T-helper 1 cell (primary cell): Measurements from ENCODE around the gene SERINC3.
"Not testable (repeated sequence)": the region's sequence is repeated elsewhere in the genome, so short reads cannot be mapped to it uniquely, and the experiment has no call there.

Experiments used
- DNase-seq, 5 donors: peaks; one replicate each; pipeline ENCODE4 v3.0.0-alpha.2; 2012 to 2020
- total RNA-seq, 4 donors: gene quantifications; one replicate each; lab custom pipeline; 2026; lab: John Stamatoyannopoulos, UW

The SERINC3 gene
- 103 to 159 (median 143) reads per million in 4 donors for total RNA-seq

DNA sequence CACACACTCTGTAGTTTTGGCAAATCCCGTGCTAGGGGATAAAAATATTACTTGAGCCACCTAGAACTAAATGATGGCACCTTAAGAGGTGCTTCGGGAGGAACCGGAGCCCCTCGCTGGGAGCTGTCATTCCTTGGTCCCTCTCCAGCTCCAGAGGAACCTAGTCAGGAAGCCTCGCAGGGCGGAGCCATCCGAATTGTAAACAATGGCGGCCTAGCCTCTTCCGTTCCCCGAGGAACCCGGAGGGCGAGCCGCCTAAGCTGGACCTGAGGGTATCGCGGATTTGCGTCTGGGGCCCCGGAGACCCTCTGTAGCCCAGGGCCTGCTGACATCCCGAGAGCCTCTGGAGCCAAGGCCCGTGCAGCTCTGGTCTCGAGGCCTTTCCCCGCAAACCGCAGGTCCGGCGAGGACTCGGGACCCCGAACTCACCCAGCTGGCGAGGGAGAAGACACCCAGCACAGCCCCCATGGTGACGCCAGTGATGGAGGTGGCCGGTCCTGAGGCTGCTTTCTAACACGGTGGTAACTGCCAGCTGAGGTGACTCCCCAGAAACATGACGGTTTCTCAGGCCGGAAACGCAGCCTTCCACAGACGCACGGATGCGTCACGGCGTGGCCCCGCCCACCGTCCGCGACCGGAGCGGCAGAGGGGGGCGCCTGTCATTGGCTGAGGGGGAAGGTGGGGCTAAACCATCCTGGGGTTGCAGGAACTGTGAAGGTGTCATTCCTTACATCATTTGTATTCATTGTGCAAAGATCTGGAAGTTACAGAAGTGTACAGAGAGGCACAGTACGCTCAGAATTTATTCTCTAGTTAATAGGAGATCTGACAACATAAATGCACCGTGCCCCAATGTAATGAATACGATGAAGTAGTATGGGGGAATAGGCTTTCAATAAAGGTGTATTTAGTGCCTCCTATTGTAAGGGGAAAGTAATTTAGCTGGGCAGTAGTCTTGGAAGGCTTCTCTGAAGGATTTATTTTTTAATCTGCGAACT, at the start of gene SERINC3:
Gene SERINC3 (minus strand): TSS at position 587 of the 998 bp plus-strand sequence. CDS start 119 bp downstream, at position 468.
- DNase-seq = peak; percentile 89 to 97 (median 95)

DNA sequence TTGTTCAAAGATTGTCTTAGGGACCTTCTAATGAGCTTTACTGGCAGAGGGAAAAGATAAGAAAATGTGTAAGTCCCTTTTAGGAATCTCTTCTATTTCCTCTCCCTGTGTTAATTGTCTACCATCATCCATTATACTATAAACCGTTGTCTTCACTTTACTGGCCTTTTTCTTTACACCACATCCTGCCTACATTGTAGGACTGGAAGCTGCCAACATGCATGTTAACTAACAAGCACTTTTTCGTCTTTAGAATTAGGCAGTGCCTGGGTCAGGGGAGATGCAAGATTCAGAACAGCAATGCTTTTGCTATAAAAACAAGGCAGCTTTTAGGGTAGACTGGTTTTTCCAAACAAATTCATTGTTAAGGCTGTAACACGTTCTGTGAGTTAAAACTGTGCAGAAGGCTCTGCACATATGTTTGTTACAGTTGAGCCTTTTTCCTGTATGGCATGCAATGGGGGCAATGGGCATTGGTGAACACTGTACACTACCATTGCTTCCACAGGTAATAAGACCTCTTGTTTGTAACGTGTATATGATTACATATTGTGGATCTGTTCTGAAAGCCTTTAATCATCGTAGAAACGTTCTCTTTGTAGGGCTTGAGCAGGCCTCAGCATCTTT, 49.6 kb upstream of the SERINC3 start:
- no peak for DNase-seq

DNA sequence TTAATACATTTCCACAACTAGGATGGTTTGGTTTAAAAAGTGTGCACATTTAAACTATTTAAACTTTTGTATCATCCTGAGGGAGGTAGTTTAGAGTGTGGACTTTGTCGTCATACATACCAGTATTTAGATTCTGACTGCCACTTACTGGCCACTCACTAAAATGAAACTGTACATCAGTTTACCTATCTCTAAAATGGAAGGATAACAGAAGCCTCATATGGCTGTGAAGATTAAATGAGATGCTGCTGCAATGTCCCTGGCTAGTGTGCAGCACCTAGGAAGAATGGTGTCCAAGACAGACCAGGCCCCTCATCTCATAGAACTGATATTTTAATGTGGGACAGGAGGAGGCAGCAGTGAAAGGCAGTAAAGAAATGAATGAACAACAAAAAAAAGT, 48.5 kb upstream of the SERINC3 start:
- DNase-seq = no peak

DNA sequence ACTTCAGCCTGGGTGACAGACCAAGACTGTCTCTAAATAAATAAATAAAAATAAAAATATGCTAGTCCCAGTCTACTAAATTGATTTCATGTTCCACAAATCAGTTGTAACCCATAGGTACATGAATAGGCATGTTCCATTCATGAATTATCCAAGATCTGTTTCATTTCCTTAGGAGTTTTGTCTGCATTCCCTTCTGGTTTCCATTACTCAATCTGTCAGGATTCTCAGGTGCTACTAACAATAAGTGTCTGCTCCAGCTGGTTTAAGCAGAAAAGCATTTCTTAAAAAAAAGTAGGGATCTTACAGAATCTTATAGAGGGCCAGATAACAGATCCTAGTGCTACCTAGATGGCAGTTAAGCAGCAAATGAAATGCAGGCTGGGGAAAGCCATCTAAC, 44.9 kb upstream of the SERINC3 start:
- DNase-seq = no peak

DNA sequence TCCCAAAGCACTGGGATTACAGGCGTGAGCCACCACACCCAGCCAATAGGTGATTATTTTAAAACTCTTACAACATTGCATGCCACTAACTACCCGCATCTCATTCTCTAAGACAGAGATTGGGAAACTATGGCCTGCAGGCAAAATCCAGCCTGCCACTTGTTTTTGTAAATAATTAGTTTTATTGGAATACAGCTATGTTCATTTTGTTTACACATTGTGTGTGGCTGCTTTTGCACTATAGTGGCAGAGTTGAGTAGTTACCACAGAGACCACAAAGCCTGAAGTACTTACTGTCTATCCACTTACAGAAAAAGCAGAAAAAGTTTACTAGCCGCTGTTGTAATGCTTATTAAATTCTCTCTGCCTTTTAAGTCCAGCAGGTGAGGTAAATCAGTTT, 44.1 kb upstream of the SERINC3 start:
- no peak for DNase-seq

DNA sequence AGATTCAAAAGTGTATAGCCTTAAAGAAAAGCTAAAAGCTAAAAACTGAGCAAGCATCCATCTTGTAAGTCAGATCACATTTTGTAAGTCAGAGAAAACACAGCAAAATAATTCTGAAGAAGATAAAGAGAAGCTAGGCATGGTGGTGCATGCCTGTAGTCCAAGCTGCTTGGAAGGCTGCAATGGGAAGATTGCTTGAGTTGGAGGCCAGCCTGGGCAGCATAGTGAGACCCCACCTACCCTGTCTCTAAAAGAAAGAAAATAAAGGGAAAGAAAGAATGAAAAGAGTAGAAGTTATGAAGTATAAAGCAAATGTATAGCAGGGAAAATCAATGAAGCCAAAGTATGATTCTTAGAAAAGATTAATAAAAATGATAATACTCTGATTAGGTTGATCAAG, 40.0 kb upstream of the SERINC3 start:
- DNase-seq = no peak

DNA sequence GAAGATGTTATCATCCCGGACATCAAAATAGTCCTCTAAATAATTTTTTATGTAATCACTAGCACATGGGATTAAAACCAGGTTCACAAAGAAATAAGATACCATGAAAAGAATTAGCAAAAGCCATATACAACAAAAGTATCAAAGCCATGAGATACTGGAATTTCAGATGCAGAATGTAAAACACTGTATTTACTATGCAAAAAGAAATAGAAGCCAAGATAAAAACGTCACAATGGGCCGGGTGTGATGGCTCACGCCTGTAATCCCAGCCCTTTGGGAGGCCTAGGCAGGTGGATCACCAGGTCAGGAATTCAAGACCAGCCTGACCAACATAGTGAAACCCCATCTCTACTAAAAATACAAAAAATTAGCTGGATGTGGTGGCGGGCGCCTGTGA, 38.9 kb upstream of the SERINC3 start:
- DNase-seq = not testable (repeated sequence)

DNA sequence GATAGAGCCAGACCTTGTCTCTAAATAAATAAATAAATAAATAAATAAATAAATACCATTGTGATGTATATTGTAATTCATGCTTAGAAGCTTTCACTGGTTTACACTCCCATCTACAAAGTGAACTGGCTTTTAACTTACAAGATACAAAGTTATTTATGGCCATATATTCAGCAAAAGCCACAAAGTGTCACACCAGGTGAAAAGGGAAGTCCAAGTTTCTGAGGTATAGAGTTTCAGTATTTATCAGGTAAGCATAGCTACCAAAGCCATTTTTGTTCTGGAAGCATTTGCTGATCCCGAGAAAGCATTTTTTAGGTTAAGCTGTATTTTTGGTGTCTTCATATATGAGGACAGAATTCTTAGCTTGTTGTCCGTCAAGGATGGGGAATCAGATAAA, 38.4 kb upstream of the SERINC3 start:
- DNase-seq = no peak

DNA sequence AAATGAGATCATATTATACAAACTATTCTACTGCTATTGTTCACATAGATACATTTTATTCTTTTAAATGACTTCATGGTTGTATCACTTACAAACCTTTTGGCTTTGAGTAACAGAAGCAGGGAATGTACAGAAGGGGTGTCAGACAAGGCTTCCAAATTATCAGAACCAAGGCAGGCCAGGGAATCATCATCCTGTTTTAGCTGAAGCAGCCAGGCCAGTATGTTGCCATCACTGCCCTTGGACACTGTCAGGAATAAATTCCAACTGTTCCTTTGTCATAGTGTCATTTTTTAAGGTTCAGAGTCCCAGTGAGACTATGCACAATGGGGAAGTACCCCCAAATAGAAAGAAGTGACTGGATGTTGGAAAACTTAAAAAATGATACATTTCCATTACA, 37.4 kb upstream of the SERINC3 start:
- no peak for DNase-seq

DNA sequence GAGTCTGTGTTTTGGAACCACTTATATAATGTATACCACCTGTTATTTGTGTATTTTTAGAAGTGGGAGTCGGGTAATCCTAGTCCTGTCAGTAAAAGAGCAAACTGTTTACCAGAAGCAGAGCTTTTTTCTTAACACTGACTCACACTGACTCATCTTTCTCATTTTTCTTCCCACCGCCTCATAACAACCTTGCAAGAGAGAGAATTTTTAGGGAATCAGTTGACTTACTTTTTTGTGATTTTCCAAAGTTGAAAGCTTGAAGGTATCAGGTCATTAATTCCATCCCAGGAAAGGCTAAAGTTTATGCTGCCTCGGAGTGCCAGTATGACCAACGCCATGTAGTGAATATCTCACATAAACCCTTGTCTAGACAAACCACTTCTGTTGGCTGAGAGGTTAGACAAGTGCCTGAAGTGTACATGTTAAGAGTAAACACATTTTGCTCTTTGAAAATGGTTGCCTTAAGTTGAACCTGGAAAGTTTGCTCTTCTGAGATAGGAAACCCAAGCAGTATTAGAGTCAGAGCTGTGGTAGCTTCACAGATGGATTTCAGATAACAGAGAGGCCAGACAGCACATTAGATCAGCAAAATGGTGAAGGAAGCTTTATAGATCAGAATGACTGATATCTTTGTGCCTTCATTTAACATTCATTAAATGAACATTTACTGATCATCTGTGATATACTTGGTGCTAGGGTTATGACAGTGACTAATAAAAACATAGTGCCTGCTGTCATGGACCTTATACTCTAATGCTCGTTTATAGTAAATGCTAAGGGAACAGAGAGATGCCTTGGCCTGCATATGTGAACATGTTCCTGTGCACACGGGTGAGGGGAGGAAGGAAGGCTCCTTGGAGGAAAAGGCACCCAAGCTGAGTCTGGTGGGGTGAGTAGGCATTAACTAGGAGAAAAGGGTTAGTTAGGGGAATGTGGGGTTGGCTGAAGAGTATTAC, 31.4 kb upstream of the SERINC3 start:
- DNase-seq = peak in 1 of 5 donors; percentile 3

DNA sequence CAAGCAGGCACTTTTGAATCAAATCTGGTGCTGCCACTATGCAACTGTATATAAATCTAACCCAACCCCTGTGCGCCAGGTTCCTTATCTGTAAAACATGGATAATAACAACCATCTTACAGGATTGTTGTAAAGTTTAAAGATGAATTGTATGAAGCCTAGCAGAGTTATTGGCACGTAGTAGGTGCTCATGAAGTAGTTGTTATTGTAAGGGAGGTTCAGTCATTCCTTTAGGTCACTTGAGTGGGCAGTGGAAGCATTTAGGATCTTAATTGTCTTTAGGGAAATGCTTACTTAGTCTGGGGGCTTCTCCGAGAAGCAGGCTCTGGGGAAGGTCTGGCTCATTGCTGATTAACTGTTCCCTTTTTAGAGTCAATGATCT, 30.7 kb upstream of the SERINC3 start:
- DNase-seq = no peak

DNA sequence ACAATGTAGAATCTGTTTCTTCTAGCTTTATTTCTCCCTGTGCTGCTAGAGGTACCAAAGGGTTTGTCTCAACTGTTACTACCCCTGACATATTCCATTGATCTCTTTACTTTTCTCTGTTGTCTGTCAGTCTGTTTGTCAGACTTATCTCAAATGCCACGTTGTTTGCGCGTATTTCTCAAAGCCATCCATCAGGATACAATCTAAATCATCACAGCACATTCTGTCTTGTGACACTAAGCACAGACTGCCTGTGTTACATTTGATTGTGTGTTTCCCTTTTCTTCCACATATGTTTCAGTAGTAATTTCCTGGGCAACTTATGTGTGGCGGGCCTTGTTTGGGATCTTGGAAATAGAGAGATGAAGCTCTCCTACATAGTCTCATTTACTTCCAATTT, 30.2 kb upstream of the SERINC3 start:
- no peak for DNase-seq

DNA sequence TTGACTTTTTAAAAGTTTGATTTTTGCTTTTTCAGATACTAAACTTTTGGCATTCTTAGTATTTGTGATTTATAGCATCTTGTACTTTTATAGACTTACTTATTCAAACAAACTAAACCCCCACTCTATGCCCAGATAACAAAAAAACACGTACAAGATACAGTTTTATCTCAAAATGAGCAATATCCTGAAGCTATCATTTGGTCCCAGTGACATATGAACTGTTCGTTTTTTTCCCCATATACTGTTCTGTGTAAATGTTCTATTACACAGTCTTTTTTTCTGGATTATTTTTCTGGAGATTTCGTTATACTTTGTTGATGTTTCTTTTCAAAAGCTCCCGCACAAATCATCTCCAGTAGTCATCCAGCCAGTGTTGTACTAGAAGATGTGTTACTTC, 27.3 kb upstream of the SERINC3 start:
- no peak for DNase-seq

DNA sequence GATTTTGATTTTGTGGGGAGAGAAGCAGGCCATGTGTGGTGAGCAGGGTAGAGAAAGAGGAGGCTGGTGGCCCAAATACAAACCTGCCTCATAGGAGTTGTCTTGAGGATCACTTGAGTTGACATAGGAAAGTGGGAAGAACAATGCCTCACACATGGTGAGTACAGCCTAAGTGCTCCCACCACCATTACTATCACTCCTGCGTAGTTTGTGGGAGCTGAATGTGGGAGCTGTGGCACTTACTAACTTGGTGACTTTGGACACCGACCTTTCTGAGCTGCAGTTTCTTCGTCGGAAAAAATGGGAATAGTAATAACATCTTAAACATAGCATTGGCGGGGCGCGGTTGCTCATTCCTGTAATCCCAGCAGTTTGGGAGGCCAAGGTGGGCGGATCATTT, 25.5 kb upstream of the SERINC3 start:
- DNase-seq = no peak

DNA sequence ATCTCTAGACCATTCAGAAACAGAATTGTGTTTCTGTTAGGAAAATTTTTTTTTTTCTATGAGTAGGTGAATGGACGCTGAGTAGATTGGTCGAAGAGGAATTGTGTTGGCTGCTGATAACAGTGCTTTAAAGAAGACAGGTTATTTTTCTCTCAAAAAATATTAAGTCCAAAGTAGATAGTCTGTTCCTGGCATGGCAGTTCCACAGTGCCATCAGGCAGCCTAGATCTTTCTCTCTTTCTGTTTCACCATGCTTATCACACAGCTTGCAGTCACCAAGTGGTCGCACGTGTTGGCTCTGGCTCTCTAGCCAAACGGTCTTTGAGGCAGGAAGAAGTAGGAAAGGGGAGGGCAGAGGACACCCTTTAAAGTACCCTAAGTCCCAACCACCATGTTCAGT, 22.4 kb upstream of the SERINC3 start:
- no peak for DNase-seq

DNA sequence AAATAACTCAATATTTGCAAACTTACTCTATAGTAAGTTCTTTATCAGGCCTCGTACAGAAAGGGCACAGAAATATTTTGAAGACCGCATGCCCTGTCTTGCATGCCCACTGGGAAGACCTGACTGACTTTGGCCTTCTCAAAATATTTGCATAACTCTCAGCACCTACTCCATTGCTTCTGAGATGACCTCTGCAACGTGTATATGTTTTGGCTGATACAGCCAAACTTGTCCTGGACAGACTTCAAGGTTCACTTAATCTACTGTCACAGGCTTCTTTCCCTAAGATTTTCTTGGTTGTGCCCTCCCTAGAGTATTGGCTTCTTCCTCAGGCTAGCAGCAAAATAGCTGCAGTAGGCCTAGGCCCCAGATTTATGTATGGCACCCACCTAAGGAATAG, 21.5 kb upstream of the SERINC3 start:
- DNase-seq = no peak

DNA sequence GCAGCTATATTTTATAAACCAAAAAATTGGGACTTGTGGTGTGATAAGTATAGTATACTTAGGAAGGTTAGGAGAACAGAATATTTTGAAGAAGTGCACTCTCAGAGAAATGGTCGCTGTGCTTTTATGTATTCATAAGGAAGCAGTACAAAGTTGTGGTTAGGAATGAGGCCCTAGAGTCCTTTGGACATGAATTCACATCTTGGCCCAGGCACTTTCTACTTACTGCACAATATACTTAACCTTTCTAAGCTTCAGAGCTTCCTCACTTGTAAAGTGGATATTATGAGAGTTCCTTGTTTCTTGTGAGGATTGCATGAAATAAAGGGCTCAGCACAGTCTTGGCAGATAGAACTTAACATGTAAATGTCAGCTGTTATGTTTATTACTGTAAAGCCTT, 21.0 kb upstream of the SERINC3 start:
- no peak for DNase-seq

DNA sequence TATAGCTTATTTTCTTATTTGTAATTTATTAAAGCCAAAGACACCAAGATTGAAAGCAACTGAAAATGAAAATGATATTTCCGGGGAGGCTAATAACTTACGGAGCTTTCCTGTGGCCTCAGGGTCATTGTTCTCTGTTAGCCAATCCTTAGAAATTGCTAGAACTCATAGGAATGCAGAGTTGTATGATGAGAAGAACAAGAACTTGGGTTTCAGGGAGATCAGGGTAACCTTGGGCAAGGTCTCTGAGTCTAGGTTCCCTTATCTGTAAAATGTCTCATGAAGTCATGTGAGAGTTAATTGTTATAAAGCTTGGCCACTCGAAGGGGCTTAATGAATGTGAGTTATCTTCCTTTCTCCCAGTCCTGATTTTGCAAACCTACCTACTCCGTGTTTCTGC, 20.1 kb upstream of the SERINC3 start:
- DNase-seq = no peak

DNA sequence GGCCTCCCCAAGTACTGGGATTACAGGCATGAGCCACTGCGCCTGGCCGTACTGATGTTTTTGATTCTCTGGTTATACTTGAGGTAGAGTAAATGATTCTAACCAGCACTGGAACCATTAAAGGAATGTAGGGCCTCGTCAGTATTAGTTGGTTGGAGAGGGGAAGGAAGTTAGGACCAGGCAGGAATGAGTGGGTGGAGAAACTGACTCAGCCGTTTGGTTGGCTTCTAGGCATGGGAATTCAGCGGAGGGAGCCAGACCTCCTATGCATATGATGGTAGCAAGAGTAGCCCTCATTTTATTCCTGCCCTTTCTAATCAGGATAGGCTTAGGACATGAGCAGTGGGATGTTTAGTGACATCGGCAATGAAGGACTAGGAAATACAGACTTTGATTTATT, 19.0 kb upstream of the SERINC3 start:
- DNase-seq = no peak

DNA sequence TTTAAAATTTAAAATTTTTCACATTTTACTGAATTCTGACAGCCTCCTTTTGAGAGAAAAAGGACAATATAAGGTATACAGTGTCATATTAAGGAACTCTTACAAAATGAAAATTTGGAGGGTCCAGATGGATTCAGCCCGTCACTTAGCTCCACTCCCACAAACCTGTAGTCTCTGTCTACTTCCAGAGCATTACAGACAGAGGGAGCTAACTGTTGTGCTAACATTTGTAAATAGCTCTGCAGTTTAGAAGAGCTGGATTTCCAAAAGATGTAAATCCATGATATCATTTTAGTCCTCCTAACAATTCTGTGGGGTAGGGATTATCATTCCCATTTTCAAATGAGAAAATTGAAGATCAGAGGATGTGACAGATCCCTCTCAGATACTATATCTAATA, 16.1 kb upstream of the SERINC3 start:
- no peak for DNase-seq

DNA sequence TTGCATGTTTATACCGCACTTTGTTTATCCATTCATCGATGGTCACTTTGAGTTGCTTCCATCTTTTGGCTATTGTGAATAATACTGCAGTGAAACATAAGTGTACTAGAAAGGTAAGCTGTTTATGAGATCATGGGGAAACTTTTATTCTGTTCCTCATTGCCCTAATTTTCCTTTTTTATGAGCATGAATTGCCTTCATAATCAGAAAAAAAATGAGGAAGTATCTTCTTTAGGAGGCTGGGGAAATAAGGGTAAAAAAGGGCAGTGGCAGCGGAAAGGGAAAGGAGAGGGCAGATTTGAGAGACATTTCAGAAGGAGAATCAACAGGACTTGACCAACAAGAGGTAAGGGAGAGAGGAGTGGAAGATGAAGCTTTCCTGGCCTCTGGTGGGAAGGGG, 14.3 kb upstream of the SERINC3 start:
- DNase-seq = no peak

DNA sequence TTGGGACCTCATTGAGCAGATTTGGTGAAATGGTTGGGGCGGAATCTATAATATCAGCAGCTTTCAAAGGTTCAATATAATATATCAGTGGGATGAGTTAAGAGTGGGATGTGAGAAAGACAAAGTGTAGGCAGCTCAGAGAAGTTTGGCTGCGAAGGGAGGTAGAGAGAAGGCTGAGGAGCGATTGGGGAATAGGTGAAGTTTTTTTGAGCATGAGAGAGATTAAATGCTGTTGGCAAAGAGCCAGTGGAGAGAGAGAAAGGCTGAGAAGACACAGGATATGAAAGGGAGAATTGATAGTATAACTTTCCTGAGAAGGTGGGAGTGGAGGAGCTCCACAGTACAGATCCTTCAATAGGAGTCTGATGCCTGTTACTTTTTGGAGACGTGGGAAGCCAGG, 12.1 kb upstream of the SERINC3 start:
- DNase-seq = no peak

DNA sequence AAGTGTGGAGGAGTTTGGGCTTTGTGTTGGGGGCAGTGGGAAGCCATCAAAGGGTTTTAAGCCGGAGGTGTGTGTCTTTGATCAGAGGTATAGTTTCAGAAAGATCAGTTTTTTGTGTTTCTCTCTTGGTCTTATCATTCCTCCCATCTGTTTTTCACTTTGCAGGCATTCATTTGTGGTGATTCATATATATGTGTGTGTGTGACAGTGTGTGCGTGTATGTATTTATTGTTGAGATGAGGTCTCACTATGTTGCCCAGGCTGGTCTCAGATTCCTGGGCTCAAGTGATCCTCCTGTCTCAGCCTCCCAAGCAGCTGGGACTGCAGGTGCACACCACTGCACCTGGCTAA, 11.1 kb upstream of the SERINC3 start:
- DNase-seq = peak in 1 of 5 donors; percentile 21
